Endodermal cell (in vitro differentiated cells): Measurements from ENCODE around the gene GUCY1A1. TPM values are rescaled to one million over a fixed set of nuclear protein-coding genes. Genes with fewer than 3 reads are reported as not detected.

Source experiments
- DNase-seq: peaks from one replicate; pipeline ENCODE4 v3.0.0-alpha.2; 2017
- H3K27ac ChIP-seq: 2 replicates; pipeline ENCODE4 v1.5.1; 2013; ENCODE audit warnings: mild to moderate bottlenecking, low read depth, low read length, moderate library complexity
- H3K27me3 ChIP-seq: 2 replicates; pipeline ENCODE4 v1.6.1; 2013; ENCODE audit warnings: mild to moderate bottlenecking, low read length, moderate library complexity; ENCODE audit not compliant: insufficient read depth, control insufficient read depth, poor library complexity, severe bottlenecking
- H3K36me3 ChIP-seq: 2 replicates; pipeline ENCODE4 v1.7.0; 2013; ENCODE audit warnings: mild to moderate bottlenecking, low read length, moderate library complexity; ENCODE audit not compliant: control insufficient read depth, insufficient read depth
- H3K4me1 ChIP-seq: one replicate; pipeline ENCODE4 v1.7.0; 2013; ENCODE audit warnings: low read length; ENCODE audit not compliant: control insufficient read depth, insufficient read depth
- H3K4me3 ChIP-seq: 2 replicates; pipeline ENCODE4 v1.5.1; 2013; ENCODE audit warnings: mild to moderate bottlenecking, low read length, moderate library complexity
- H3K9ac ChIP-seq: 2 replicates; pipeline ENCODE4 v1.6.1; 2013; ENCODE audit warnings: mild to moderate bottlenecking, low read length, moderate library complexity; ENCODE audit not compliant: poor library complexity, severe bottlenecking; ENCODE audit errors: extremely low read depth
- H3K9me3 ChIP-seq: 2 replicates; pipeline ENCODE4 v1.6.1; 2013; ENCODE audit warnings: mild to moderate bottlenecking, low read length, moderate library complexity; ENCODE audit not compliant: control insufficient read depth
- H3K27ac Mint-ChIP-seq: 2 replicates; pipeline ENCODE4 v1.8.0; 2020; ENCODE audit warnings: mixed read lengths
- H3K27me3 Mint-ChIP-seq: 2 replicates; pipeline ENCODE4 v1.8.0; 2021; ENCODE audit warnings: mild to moderate bottlenecking, mixed read lengths; ENCODE audit not compliant: insufficient read depth
- H3K36me3 Mint-ChIP-seq: 2 replicates; pipeline ENCODE4 v1.8.0; 2020; ENCODE audit warnings: low read depth, mixed read lengths
- H3K4me1 Mint-ChIP-seq: 2 replicates; pipeline ENCODE4 v1.8.0; 2020; ENCODE audit warnings: mixed read lengths
- H3K4me3 Mint-ChIP-seq: 2 replicates; pipeline ENCODE4 v1.8.0; 2020; ENCODE audit warnings: mild to moderate bottlenecking, moderate library complexity, mixed read lengths
- H3K9me3 Mint-ChIP-seq: 2 replicates; pipeline ENCODE4 v1.8.0; 2020; ENCODE audit warnings: mild to moderate bottlenecking, mixed read lengths
- CTCF ChIP-seq: fragments of 200-600 bp; sonication (generic); conservative IDR thresholded peaks from 2 replicates; pipeline ENCODE4 v1.5.0; 2021; ENCODE audit warnings: antibody characterized with exemption, mild to moderate bottlenecking
- WGBS, 2 experiments: methylation state at CpG; one replicate each; pipeline versions ENCODE4 v1.1.5 to v1.1.7; 2013; ENCODE audit warnings: missing lambda C conversion rate in 2 of 2, mixed read lengths in 1 of 2; ENCODE audit not compliant: insufficient coverage in 1 of 2, insufficient read length in 1 of 2; 5-methylcytosine and 5-hydroxymethylcytosine counted together
- total RNA-seq, 2 donors: library from RNA; stranded (reverse); fragmentation: NEBNext Ultra II Directional in 1 of 2; extraction: Animal tissue kit (Norgen Biotek cat#: 25700) in 1 of 2; gene quantifications; 2 replicates in 1 of 2; 3 replicates in 1 of 2; pipeline ENCODE4 v1.2.1, GENCODE V29; 2021

Gene GUCY1A1
- total RNA-seq, 2 donors from 2014 or later, result 0.58 to 1.1 TPM

DNA sequence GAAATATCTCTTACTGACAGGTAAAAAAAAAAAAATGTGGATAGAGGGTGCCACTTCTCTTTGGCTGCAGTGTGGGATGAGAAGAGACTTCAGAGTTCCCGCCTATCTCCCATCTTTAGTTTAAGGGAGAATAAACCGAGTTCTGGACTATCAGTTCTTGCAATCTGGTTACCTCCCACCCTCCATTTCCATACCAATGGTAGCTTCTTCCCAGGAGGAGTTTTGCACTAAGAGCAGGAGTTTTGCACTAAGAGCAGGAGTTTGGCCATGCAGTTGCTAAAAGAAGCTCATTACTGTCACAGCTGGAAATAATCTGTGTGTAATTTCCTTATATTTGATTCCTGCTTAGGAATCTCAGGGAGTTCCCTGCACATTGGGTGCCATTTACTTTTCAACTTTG, 81.4 kb downstream of the GUCY1A1 start:
- no peak for DNase-seq
- Histone ChIP-seq H3K9me3 (no peaks in the 10 kb centered on the region), H3K27me3 (no peaks in the 10 kb centered on the region), H3K27ac (no peak overlapping the region), H3K4me1 (no peaks in the 10 kb centered on the region), H3K4me3 (no peak overlapping the region), H3K9ac (no peak overlapping the region), H3K36me3 (no peaks in the 10 kb centered on the region)
- Mint-ChIP-seq H3K4me1 (peaks cover 4% of the 10 kb centered on the region), H3K9me3 (no peaks in the 10 kb centered on the region), H3K4me3 (no peak overlapping the region), H3K27ac (no peak overlapping the region), H3K27me3 (no peaks in the 10 kb centered on the region), H3K36me3 (no peaks in the 10 kb centered on the region)
- 65% methylated on average over 2 of the region's 2 CpGs; no CpG with 5 or more reads in 1 of the 2 experiments for WGBS, 2 experiments
- TF ChIP-seq CTCF, result no peak

DNA sequence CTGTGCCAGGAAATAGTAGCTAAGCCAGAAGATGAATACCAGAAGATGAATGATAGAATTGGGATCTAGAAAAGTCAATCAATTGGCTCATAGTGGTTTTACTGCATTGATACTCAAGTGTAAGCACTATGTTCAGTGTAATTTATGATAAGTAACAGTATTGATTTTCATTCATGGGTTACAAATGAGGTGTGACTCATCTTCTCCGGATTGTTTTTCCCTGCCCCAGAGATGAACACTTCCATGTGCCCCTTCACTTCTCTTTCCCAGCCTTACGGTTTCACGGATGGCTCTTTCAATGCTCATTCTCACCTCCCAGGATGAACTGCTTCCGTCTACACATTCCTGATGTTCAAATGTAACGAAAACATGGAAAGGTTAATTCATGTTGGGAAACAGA, 82.4 kb downstream of the GUCY1A1 start:
- H3K27me3 ChIP-seq, result peaks cover 4% of the 10 kb centered on the region
- no peak for DNase-seq
- H3K36me3 ChIP-seq, result no peaks in the 10 kb centered on the region
- H3K4me3 ChIP-seq, result no peak overlapping the region
- WGBS, 2 experiments, result 29 to 75% methylated on average over 2 to 5 of the region's 5 CpGs
- no peak overlapping the region for H3K27ac ChIP-seq
- H3K27me3 Mint-ChIP-seq, result peaks cover 3% of the 10 kb centered on the region
- no peak for TF ChIP-seq CTCF
- H3K4me3 Mint-ChIP-seq, result no peak overlapping the region
- no peaks in the 10 kb centered on the region for H3K36me3 Mint-ChIP-seq
- no peak overlapping the region for H3K9ac ChIP-seq
- H3K4me1 Mint-ChIP-seq, result peaks cover 4% of the 10 kb centered on the region
- no peaks in the 10 kb centered on the region for H3K9me3 Mint-ChIP-seq
- H3K4me1 ChIP-seq, result no peaks in the 10 kb centered on the region
- no peaks in the 10 kb centered on the region for H3K9me3 ChIP-seq
- no peak overlapping the region for H3K27ac Mint-ChIP-seq

GRCh38 chr4:155751569-155751968, 84.9 kb downstream of the GUCY1A1 start:
- Histone ChIP-seq H3K36me3 (no peaks in the 10 kb centered on the region), H3K27ac (no peak overlapping the region), H3K27me3 (peaks cover 4% of the 10 kb centered on the region), H3K4me1 (no peaks in the 10 kb centered on the region), H3K9ac (no peak overlapping the region), H3K4me3 (no peak overlapping the region), H3K9me3 (no peaks in the 10 kb centered on the region)
- WGBS, 2 experiments, result 92 to 94% methylated on average over 3 to 4 of the region's 5 CpGs
- TF ChIP-seq CTCF, result no peak
- Mint-ChIP-seq H3K27ac (no peak overlapping the region), H3K36me3 (no peaks in the 10 kb centered on the region), H3K4me1 (peaks cover 4% of the 10 kb centered on the region), H3K4me3 (no peak overlapping the region), H3K27me3 (peaks cover 4% of the 10 kb centered on the region), H3K9me3 (no peaks in the 10 kb centered on the region)
- DNase-seq, result no peak
